Measurements from ENCODE around the gene KLF1.

The KLF1 gene

GRCh38 chr19:12882589-12882988 is 4.4 kb downstream of the KLF1 start:
- H3K4me3 ChIP-seq (ENCODE audit: low read depth in 1 of 2, low read length in 1 of 2): peak overlapping the region; percentile 67 to 74
- H3K27me3 ChIP-seq: peaks cover 16% of the 10 kb centered on the region
- H3K4me1 ChIP-seq (ENCODE audit: control insufficient read depth in 1 of 2, insufficient read depth in 1 of 2, low read depth in 1 of 2, low read length in 1 of 2): peaks cover 55% of the 10 kb centered on the region in 2 experiments
- peak overlapping the region; percentile 95 for H3K27ac ChIP-seq
- no peaks in the 10 kb centered on the region for H3K36me3 ChIP-seq
- H3K9me3 ChIP-seq: no peaks in the 10 kb centered on the region
- no peak for TF ChIP-seq CTCF (IDR thresholded peaks at IDR 0.05)

GRCh38 chr19:12881172-12881808 is 5.7 kb downstream of the KLF1 start, which contains the start of gene DNASE2:
TSS of gene DNASE2 (minus strand) at chr19:12881449. CDS start at chr19:12881375, 74 bp downstream.
- TF ChIP-seq CTCF (IDR thresholded peaks at IDR 0.05): peak; percentile 30
- no peaks in the 10 kb centered on the region for H3K9me3 ChIP-seq
- peaks cover 55% of the 10 kb centered on the region in 2 experiments for H3K4me1 ChIP-seq (ENCODE audit: control insufficient read depth in 1 of 2, insufficient read depth in 1 of 2, low read depth in 1 of 2, low read length in 1 of 2)
- peak within 1 kb of the TSS; percentile 67 to 74 for H3K4me3 ChIP-seq (ENCODE audit: low read depth in 1 of 2, low read length in 1 of 2)
- H3K36me3 ChIP-seq: no peaks in the 10 kb centered on the region
- peaks cover 15% of the 10 kb centered on the region for H3K27me3 ChIP-seq
- H3K27ac ChIP-seq: peak within 1 kb of the TSS; percentile 95

- Histone ChIP-seq H3K9me3 (no peaks in the 10 kb centered on the region), H3K27me3 (peaks cover 9% of the 10 kb centered on the region), H3K4me1 (ENCODE audit: control insufficient read depth in 1 of 2, insufficient read depth in 1 of 2, low read depth in 1 of 2, low read length in 1 of 2) (peaks cover 49% of the 10 kb centered on the region in 2 experiments), H3K4me3 (ENCODE audit: low read depth in 1 of 2, low read length in 1 of 2) (peak overlapping the region; percentile 67 to 74), H3K27ac (peak overlapping the region; percentile 95), H3K36me3 (no peaks in the 10 kb centered on the region)
- TF ChIP-seq CTCF (IDR thresholded peaks at IDR 0.05): no peak
Measured at GRCh38 chr19:12880551-12881171, 6.3 kb downstream of the KLF1 start.

- no peak for TF ChIP-seq CTCF (IDR thresholded peaks at IDR 0.05)
- no peaks in the 10 kb centered on the region for H3K9me3 ChIP-seq
- H3K27ac ChIP-seq: no peak overlapping the region
- no peaks in the 10 kb centered on the region for H3K27me3 ChIP-seq
- H3K36me3 ChIP-seq: no peaks in the 10 kb centered on the region
- no peaks in the 10 kb centered on the region for H3K4me1 ChIP-seq (ENCODE audit: control insufficient read depth in 1 of 2, insufficient read depth in 1 of 2, low read depth in 1 of 2, low read length in 1 of 2)
- H3K4me3 ChIP-seq (ENCODE audit: low read depth in 1 of 2, low read length in 1 of 2): no peak overlapping the region
Measured at GRCh38 chr19:12875086-12875485, 11.9 kb downstream of the KLF1 start.

- H3K4me3 ChIP-seq (ENCODE audit: low read depth in 1 of 2, low read length in 1 of 2): no peak overlapping the region
- H3K9me3 ChIP-seq: no peaks in the 10 kb centered on the region
- peaks cover 2% of the 10 kb centered on the region for H3K27me3 ChIP-seq
- H3K27ac ChIP-seq: no peak overlapping the region
- no peaks in the 10 kb centered on the region for H3K4me1 ChIP-seq (ENCODE audit: control insufficient read depth in 1 of 2, insufficient read depth in 1 of 2, low read depth in 1 of 2, low read length in 1 of 2)
- no peaks in the 10 kb centered on the region for H3K36me3 ChIP-seq
- TF ChIP-seq CTCF (IDR thresholded peaks at IDR 0.05): no peak
Measured at GRCh38 chr19:12873891-12874745, 12.9 kb downstream of the KLF1 start.

Measured in neutrophil (primary cell).